ENCODE measurements around the gene GABARAPL2.
A peak's percentile ranks its signal among the peaks of the same experiment; 100 is the strongest.

GABARAPL2 gene

GRCh38 chr16:75615619-75616018, 49.4 kb downstream of the GABARAPL2 start:
- Histone ChIP-seq H3K9me3 (ENCODE audit: insufficient read depth, low read length) (no peaks in the 10 kb centered on the region), H3K9ac (ENCODE audit: insufficient read length, low read depth) (no peak overlapping the region), H3K27me3 (ENCODE audit: insufficient read depth, insufficient read length) (no peaks in the 10 kb centered on the region), H3K4me3 (ENCODE audit: insufficient read length, low read depth) (no peak overlapping the region), H3K36me3 (ENCODE audit: insufficient read depth, insufficient read length, low read length) (peaks cover 94% of the 10 kb centered on the region), H3K4me1 (ENCODE audit: insufficient read depth, insufficient read length) (no peaks in the 10 kb centered on the region)
- TF ChIP-seq YY1 (IDR thresholded peaks at IDR 0.05; ENCODE audit: insufficient read depth, insufficient read length), result no peak
- TF ChIP-seq ZNF274 (IDR thresholded peaks at IDR 0.05; ENCODE audit: low read depth, low read length), result no peak
- no peak for TF ChIP-seq SUZ12 (IDR thresholded peaks at IDR 0.05; ENCODE audit: extremely low read depth, insufficient read depth, insufficient read length)
- no peak for DNase-seq (ENCODE audit: low read depth, low spot score)

- H3K4me1 ChIP-seq (ENCODE audit: insufficient read depth, insufficient read length), result no peaks in the 10 kb centered on the region
- no peak for DNase-seq (ENCODE audit: low read depth, low spot score)
- H3K36me3 ChIP-seq (ENCODE audit: insufficient read depth, insufficient read length, low read length), result peaks cover 86% of the 10 kb centered on the region
- H3K27me3 ChIP-seq (ENCODE audit: insufficient read depth, insufficient read length), result no peaks in the 10 kb centered on the region
- H3K4me3 ChIP-seq (ENCODE audit: insufficient read length, low read depth), result no peak overlapping the region
- no peak for TF ChIP-seq SUZ12 (IDR thresholded peaks at IDR 0.05; ENCODE audit: extremely low read depth, insufficient read depth, insufficient read length)
- TF ChIP-seq ZNF274 (IDR thresholded peaks at IDR 0.05; ENCODE audit: low read depth, low read length), result no peak
- no peak for TF ChIP-seq YY1 (IDR thresholded peaks at IDR 0.05; ENCODE audit: insufficient read depth, insufficient read length)
- no peak overlapping the region for H3K9ac ChIP-seq (ENCODE audit: insufficient read length, low read depth)
- H3K9me3 ChIP-seq (ENCODE audit: insufficient read depth, low read length), result no peaks in the 10 kb centered on the region
These were observed 50.4 kb downstream of the GABARAPL2 start for GRCh38 chr16:75616521-75617010.

- Histone ChIP-seq H3K4me1 (ENCODE audit: insufficient read depth, insufficient read length) (no peaks in the 10 kb centered on the region), H3K9ac (ENCODE audit: insufficient read length, low read depth) (no peak overlapping the region), H3K27me3 (ENCODE audit: insufficient read depth, insufficient read length) (no peaks in the 10 kb centered on the region), H3K9me3 (ENCODE audit: insufficient read depth, low read length) (no peaks in the 10 kb centered on the region), H3K4me3 (ENCODE audit: insufficient read length, low read depth) (no peak overlapping the region), H3K36me3 (ENCODE audit: insufficient read depth, insufficient read length, low read length) (peaks cover 83% of the 10 kb centered on the region)
- no peak for TF ChIP-seq SUZ12 (IDR thresholded peaks at IDR 0.05; ENCODE audit: extremely low read depth, insufficient read depth, insufficient read length)
- TF ChIP-seq YY1 (IDR thresholded peaks at IDR 0.05; ENCODE audit: insufficient read depth, insufficient read length), result no peak
- TF ChIP-seq ZNF274 (IDR thresholded peaks at IDR 0.05; ENCODE audit: low read depth, low read length), result no peak
- no peak for DNase-seq (ENCODE audit: low read depth, low spot score)
These were observed 50.9 kb downstream of the GABARAPL2 start for GRCh38 chr16:75617121-75617520.

- no peak for TF ChIP-seq YY1 (IDR thresholded peaks at IDR 0.05; ENCODE audit: insufficient read depth, insufficient read length)
- TF ChIP-seq ZNF274 (IDR thresholded peaks at IDR 0.05; ENCODE audit: low read depth, low read length), result no peak
- no peak for TF ChIP-seq SUZ12 (IDR thresholded peaks at IDR 0.05; ENCODE audit: extremely low read depth, insufficient read depth, insufficient read length)
- Histone ChIP-seq H3K4me3 (ENCODE audit: insufficient read length, low read depth) (no peak overlapping the region), H3K9ac (ENCODE audit: insufficient read length, low read depth) (no peak overlapping the region), H3K36me3 (ENCODE audit: insufficient read depth, insufficient read length, low read length) (peaks cover 67% of the 10 kb centered on the region), H3K27me3 (ENCODE audit: insufficient read depth, insufficient read length) (no peaks in the 10 kb centered on the region), H3K4me1 (ENCODE audit: insufficient read depth, insufficient read length) (no peaks in the 10 kb centered on the region), H3K9me3 (ENCODE audit: insufficient read depth, low read length) (no peaks in the 10 kb centered on the region)
- no peak for DNase-seq (ENCODE audit: low read depth, low spot score)
These were observed 52.6 kb downstream of the GABARAPL2 start for GRCh38 chr16:75618780-75619179.

GRCh38 chr16:75620326-75621169, 54.4 kb downstream of the GABARAPL2 start:
- DNase-seq (ENCODE audit: low read depth, low spot score), result no peak
- peaks cover 65% of the 10 kb centered on the region for H3K36me3 ChIP-seq (ENCODE audit: insufficient read depth, insufficient read length, low read length)
- no peaks in the 10 kb centered on the region for H3K9me3 ChIP-seq (ENCODE audit: insufficient read depth, low read length)
- H3K27me3 ChIP-seq (ENCODE audit: insufficient read depth, insufficient read length), result no peaks in the 10 kb centered on the region
- no peak for TF ChIP-seq ZNF274 (IDR thresholded peaks at IDR 0.05; ENCODE audit: low read depth, low read length)
- no peak for TF ChIP-seq YY1 (IDR thresholded peaks at IDR 0.05; ENCODE audit: insufficient read depth, insufficient read length)
- no peak for TF ChIP-seq SUZ12 (IDR thresholded peaks at IDR 0.05; ENCODE audit: extremely low read depth, insufficient read depth, insufficient read length)
- H3K9ac ChIP-seq (ENCODE audit: insufficient read length, low read depth), result no peak overlapping the region
- no peak overlapping the region for H3K4me3 ChIP-seq (ENCODE audit: insufficient read length, low read depth)
- H3K4me1 ChIP-seq (ENCODE audit: insufficient read depth, insufficient read length), result no peaks in the 10 kb centered on the region

- no peak overlapping the region for H3K9ac ChIP-seq (ENCODE audit: insufficient read length, low read depth)
These were observed 54.9 kb downstream of the GABARAPL2 start for GRCh38 chr16:75621170-75621477.

GRCh38 chr16:75622761-75623605, 56.8 kb downstream of the GABARAPL2 start, which contains the start of gene ADAT1:
ADAT1 (minus strand) TSS chr16:75623281; CDS start chr16:75620799, 2,482 bp downstream.
- no peak for TF ChIP-seq YY1 (IDR thresholded peaks at IDR 0.05; ENCODE audit: insufficient read depth, insufficient read length)
- TF ChIP-seq SUZ12 (IDR thresholded peaks at IDR 0.05; ENCODE audit: extremely low read depth, insufficient read depth, insufficient read length), result no peak
- no peak for TF ChIP-seq ZNF274 (IDR thresholded peaks at IDR 0.05; ENCODE audit: low read depth, low read length)
- peak within 1 kb of the TSS; percentile 97 for H3K9ac ChIP-seq (ENCODE audit: insufficient read length, low read depth)
- H3K4me3 ChIP-seq (ENCODE audit: insufficient read length, low read depth), result peak within 1 kb of the TSS; percentile 98
- H3K36me3 ChIP-seq (ENCODE audit: insufficient read depth, insufficient read length, low read length), result peaks cover 65% of the 10 kb centered on the region
- peak; percentile 98 for DNase-seq (ENCODE audit: low read depth, low spot score)
- no peaks in the 10 kb centered on the region for H3K9me3 ChIP-seq (ENCODE audit: insufficient read depth, low read length)
- no peaks in the 10 kb centered on the region for H3K4me1 ChIP-seq (ENCODE audit: insufficient read depth, insufficient read length)
- H3K27me3 ChIP-seq (ENCODE audit: insufficient read depth, insufficient read length), result no peaks in the 10 kb centered on the region

More at GRCh38 chr16:75621170-75621477, 54.9 kb downstream of the GABARAPL2 start:
- Histone ChIP-seq H3K4me1 (ENCODE audit: insufficient read depth, insufficient read length) (no peaks in the 10 kb centered on the region), H3K36me3 (ENCODE audit: insufficient read depth, insufficient read length, low read length) (peaks cover 65% of the 10 kb centered on the region), H3K4me3 (ENCODE audit: insufficient read length, low read depth) (no peak overlapping the region), H3K9me3 (ENCODE audit: insufficient read depth, low read length) (no peaks in the 10 kb centered on the region), H3K27me3 (ENCODE audit: insufficient read depth, insufficient read length) (no peaks in the 10 kb centered on the region)
- TF ChIP-seq YY1 (IDR thresholded peaks at IDR 0.05; ENCODE audit: insufficient read depth, insufficient read length), result no peak
- no peak for TF ChIP-seq ZNF274 (IDR thresholded peaks at IDR 0.05; ENCODE audit: low read depth, low read length)
- no peak for TF ChIP-seq SUZ12 (IDR thresholded peaks at IDR 0.05; ENCODE audit: extremely low read depth, insufficient read depth, insufficient read length)
- no peak for DNase-seq (ENCODE audit: low read depth, low spot score)

Data from NT2/D1 (cell line).